Activated T-helper 9 cell treated with anti-CD3 and anti-CD28 coated beads, Interleukin-2, amount 50 U/mL, for 16 hours (primary cell): Measurements from ENCODE around the gene UBTF.
A peak's percentile ranks its signal among the peaks of the same experiment; 100 is the strongest.

Experiments
- DNase-seq: peaks from one replicate; pipeline ENCODE4 v3.0.0-alpha.2; 2020; ENCODE audit warnings: low read depth

Gene UBTF

GRCh38 chr17:44219616-44220212 lies at the start of gene UBTF:
TSS of gene UBTF (minus strand) at chr17:44219675. CDS start at chr17:44218229, 1,446 bp downstream.
- peak; percentile 59 for DNase-seq

GRCh38 chr17:44268709-44269534 lies 49.4 kb upstream of the UBTF start:
- no peak for DNase-seq

GRCh38 chr17:44267818-44268490 lies 48.5 kb upstream of the UBTF start, which contains the start of gene SLC4A1:
TSS of gene SLC4A1 (minus strand) at chr17:44268135. CDS start at chr17:44262866, 5,269 bp downstream.
- DNase-seq: no peak

GRCh38 chr17:44267165-44267455 lies 47.6 kb upstream of the UBTF start:
- DNase-seq: no peak

GRCh38 chr17:44266402-44267164 lies 47.1 kb upstream of the UBTF start:
- no peak for DNase-seq

- no peak for DNase-seq
Observed at GRCh38 chr17:44263345-44263902, 43.9 kb upstream of the UBTF start.

- no peak for DNase-seq
Observed at GRCh38 chr17:44262654-44263225, 43.3 kb upstream of the UBTF start.

- DNase-seq: no peak
Observed at GRCh38 chr17:44260296-44260695, 40.8 kb upstream of the UBTF start.

GRCh38 chr17:44258811-44259351 lies 39.4 kb upstream of the UBTF start:
- DNase-seq: no peak

- DNase-seq: no peak
Observed at GRCh38 chr17:44257815-44258760, 38.6 kb upstream of the UBTF start.

GRCh38 chr17:44256671-44257070 lies 37.2 kb upstream of the UBTF start:
- DNase-seq: no peak

- no peak for DNase-seq
Observed at GRCh38 chr17:44255915-44256314, 36.4 kb upstream of the UBTF start.

GRCh38 chr17:44254361-44255095 lies 35.1 kb upstream of the UBTF start:
- no peak for DNase-seq

GRCh38 chr17:44253006-44253405 lies 33.5 kb upstream of the UBTF start:
- no peak for DNase-seq

GRCh38 chr17:44251062-44251461 lies 31.6 kb upstream of the UBTF start:
- DNase-seq: no peak

GRCh38 chr17:44249501-44250246 lies 30.2 kb upstream of the UBTF start:
- no peak for DNase-seq

GRCh38 chr17:44247876-44248736 lies 28.6 kb upstream of the UBTF start:
- DNase-seq: no peak

GRCh38 chr17:44247440-44247841 lies 28.0 kb upstream of the UBTF start:
- DNase-seq: no peak
